ENCODE data around the gene SFXN2. TPM values are rescaled to one million over a fixed set of nuclear protein-coding genes. Genes with fewer than 3 reads are reported as not detected.
"Not testable (repeated sequence)": the region's sequence is repeated elsewhere in the genome, so short reads cannot be mapped to it uniquely, and the experiment has no call there.

SFXN2 gene
- 4.2 TPM for total RNA-seq

DNA sequence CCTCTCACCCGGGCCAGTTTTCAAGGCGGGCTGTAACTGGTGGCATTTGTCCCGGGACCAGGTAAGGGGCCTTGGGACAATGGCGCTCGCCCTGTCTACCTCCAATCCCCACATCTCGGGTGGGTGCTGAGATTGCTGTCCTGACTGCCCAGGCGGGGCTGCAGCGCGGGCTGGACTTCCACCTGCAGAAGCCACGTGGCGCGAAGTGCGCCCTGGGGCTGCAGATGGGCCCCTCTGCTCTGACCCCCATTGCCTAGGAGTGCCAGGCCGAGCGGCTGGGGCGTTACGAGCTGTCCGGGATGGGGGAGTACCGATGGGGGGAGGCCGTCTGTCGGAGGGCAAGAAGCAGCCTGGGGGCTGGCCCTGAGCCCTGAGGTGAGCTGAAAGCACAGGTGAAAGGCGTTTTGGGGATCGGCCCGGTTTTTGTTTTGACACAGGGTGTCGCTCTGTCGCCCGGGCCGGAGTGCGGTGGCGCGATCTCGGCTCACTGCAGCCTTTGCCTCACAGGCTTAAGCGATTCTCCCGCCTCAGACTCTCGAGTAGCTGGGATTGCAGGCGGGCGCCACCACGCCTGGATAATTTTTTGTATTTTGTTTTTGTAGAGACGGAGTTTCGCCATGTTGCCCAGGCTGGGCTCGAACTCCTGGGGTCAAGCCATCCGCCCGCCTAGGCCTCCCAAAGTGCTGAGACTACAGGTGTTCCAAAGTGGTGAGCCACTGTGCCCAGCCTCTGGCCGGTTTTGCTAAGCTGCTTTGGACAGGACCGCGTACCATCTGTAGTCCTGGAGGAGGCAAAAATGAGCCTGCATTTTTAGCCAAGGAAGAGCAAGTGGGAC lies at the start of gene SFXN2:
TSS of gene SFXN2 (plus strand) at position 16 of the 835 bp plus-strand sequence. CDS start 12,001 bp downstream, outside the sequence.
- H3K36me3 ChIP-seq (ENCODE audit: control insufficient read depth in 3 of 3, insufficient read depth in 3 of 3, low read length in 3 of 3), result peaks cover 0 to 2% (median 0%) of the 10 kb centered on the region in 3 donors
- H3K9ac ChIP-seq (ENCODE audit: low read depth in 1 of 3, low read length in 3 of 3), result peak within 1 kb of the TSS; percentile 66 to 90 (median 77)
- H3K9me3 ChIP-seq (ENCODE audit: control insufficient read depth in 3 of 3, low read length in 3 of 3), result no peaks in the 10 kb centered on the region
- H3K27me3 ChIP-seq (ENCODE audit: control insufficient read depth in 3 of 3, insufficient read depth in 3 of 3, low read length in 3 of 3), result no peaks in the 10 kb centered on the region
- H3K27ac ChIP-seq (ENCODE audit: low read depth, low read length), result peak within 1 kb of the TSS; percentile 71
- peaks cover 20 to 34% (median 29%) of the 10 kb centered on the region in 3 donors for H3K4me1 ChIP-seq (ENCODE audit: control insufficient read depth in 3 of 3, insufficient read depth in 3 of 3, low read length in 3 of 3)
- peak within 1 kb of the TSS; percentile 88 to 92 (median 92) for H3K4me3 ChIP-seq (ENCODE audit: low read length in 3 of 3)

DNA sequence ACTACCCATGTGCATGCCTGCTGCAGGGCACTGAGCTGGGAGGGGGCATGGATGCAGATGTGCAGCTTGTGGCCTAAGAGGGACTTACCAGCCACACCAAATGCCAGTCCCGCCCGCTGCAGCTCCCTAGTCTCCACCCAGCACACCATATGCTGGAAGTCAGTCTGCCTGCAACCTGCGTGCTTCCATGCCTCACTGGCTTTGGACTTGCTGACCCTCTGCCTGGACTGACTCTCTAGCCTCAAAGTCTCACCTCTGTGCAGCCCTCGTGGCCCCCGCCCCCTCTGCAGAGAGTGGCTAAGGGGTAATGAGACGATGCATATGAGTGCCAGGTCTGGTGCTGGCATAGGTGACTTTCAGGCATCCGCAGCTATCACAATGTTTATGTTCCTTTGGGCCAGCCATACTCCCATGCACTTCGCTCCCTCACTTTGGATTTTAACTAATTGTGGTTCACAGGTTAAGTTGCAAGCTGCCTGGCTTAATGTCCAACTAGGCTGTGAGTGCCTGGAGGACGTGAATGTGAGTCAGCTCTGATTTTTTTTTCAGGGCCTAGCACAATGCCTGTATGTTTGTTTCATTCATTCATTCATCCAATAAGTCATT lies 48.4 kb upstream of the SFXN2 start:
- H3K36me3 ChIP-seq (ENCODE audit: control insufficient read depth in 3 of 3, insufficient read depth in 3 of 3, low read length in 3 of 3), result no peaks in the 10 kb centered on the region
- no peak overlapping the region for H3K27ac ChIP-seq (ENCODE audit: low read depth, low read length)
- H3K4me1 ChIP-seq (ENCODE audit: control insufficient read depth in 3 of 3, insufficient read depth in 3 of 3, low read length in 3 of 3), result peaks cover 14 to 30% (median 27%) of the 10 kb centered on the region in 3 donors
- H3K4me3 ChIP-seq (ENCODE audit: low read length in 3 of 3), result no peak overlapping the region
- no peaks in the 10 kb centered on the region for H3K27me3 ChIP-seq (ENCODE audit: control insufficient read depth in 3 of 3, insufficient read depth in 3 of 3, low read length in 3 of 3)
- no peaks in the 10 kb centered on the region for H3K9me3 ChIP-seq (ENCODE audit: control insufficient read depth in 3 of 3, low read length in 3 of 3)
- H3K9ac ChIP-seq (ENCODE audit: low read depth in 1 of 3, low read length in 3 of 3), result peak overlapping the region in 1 of 3 donors; percentile 20

DNA sequence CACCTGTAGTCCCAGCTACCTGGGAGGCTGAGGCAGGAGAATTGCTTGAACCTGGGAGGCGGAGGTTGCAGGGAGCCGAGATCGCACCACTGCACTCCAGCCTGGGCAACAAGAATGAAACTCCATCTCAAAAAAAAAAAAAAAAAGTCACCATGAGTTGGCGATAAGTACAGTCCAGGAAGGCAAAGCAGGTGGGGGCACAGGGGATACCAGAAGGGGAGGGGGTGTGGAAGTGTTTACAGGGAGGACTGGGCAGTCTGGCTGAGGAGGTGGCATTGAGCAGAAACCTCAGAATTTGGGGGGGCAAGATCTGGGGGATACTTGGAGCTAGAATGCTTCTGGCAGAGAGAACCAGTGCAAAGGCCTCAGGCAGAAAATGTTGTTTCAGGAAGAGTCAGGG lies 47.0 kb upstream of the SFXN2 start:
- not testable (repeated sequence) for H3K36me3 ChIP-seq (ENCODE audit: control insufficient read depth in 3 of 3, insufficient read depth in 3 of 3, low read length in 3 of 3); H3K4me3 ChIP-seq (ENCODE audit: low read length in 3 of 3); H3K27ac ChIP-seq (ENCODE audit: low read depth, low read length); H3K27me3 ChIP-seq (ENCODE audit: control insufficient read depth in 3 of 3, insufficient read depth in 3 of 3, low read length in 3 of 3); H3K9ac ChIP-seq (ENCODE audit: low read depth in 1 of 3, low read length in 3 of 3); H3K9me3 ChIP-seq (ENCODE audit: control insufficient read depth in 3 of 3, low read length in 3 of 3)
- H3K4me1 ChIP-seq (ENCODE audit: control insufficient read depth in 3 of 3, insufficient read depth in 3 of 3, low read length in 3 of 3), result peaks cover 10 to 22% (median 20%) of the 10 kb centered on the region in 3 donors

- Histone ChIP-seq H3K27me3 (ENCODE audit: control insufficient read depth in 3 of 3, insufficient read depth in 3 of 3, low read length in 3 of 3) (no peaks in the 10 kb centered on the region), H3K9ac (ENCODE audit: low read depth in 1 of 3, low read length in 3 of 3) (peak overlapping the region in 1 of 3 donors; percentile 54), H3K9me3 (ENCODE audit: control insufficient read depth in 3 of 3, low read length in 3 of 3) (no peaks in the 10 kb centered on the region), H3K27ac (ENCODE audit: low read depth, low read length) (peak overlapping the region; percentile 62), H3K36me3 (ENCODE audit: control insufficient read depth in 3 of 3, insufficient read depth in 3 of 3, low read length in 3 of 3) (no peaks in the 10 kb centered on the region), H3K4me3 (ENCODE audit: low read length in 3 of 3) (no peak overlapping the region), H3K4me1 (ENCODE audit: control insufficient read depth in 3 of 3, insufficient read depth in 3 of 3, low read length in 3 of 3) (peaks cover 17 to 31% (median 24%) of the 10 kb centered on the region in 3 donors)
These were observed 45.9 kb upstream of the SFXN2 start for GRCh38 chr10:102668326-102669107.

- Histone ChIP-seq H3K4me1 (ENCODE audit: control insufficient read depth in 3 of 3, insufficient read depth in 3 of 3, low read length in 3 of 3) (peaks cover 25 to 38% (median 31%) of the 10 kb centered on the region in 3 donors), H3K36me3 (ENCODE audit: control insufficient read depth in 3 of 3, insufficient read depth in 3 of 3, low read length in 3 of 3) (no peaks in the 10 kb centered on the region), H3K27me3 (ENCODE audit: control insufficient read depth in 3 of 3, insufficient read depth in 3 of 3, low read length in 3 of 3) (no peaks in the 10 kb centered on the region), H3K9me3 (ENCODE audit: control insufficient read depth in 3 of 3, low read length in 3 of 3) (no peaks in the 10 kb centered on the region), H3K9ac (ENCODE audit: low read depth in 1 of 3, low read length in 3 of 3) (peak overlapping the region; percentile 40 to 57 (median 54)), H3K27ac (ENCODE audit: low read depth, low read length) (peak overlapping the region; percentile 62), H3K4me3 (ENCODE audit: low read length in 3 of 3) (no peak overlapping the region)
These were observed 45.0 kb upstream of the SFXN2 start for GRCh38 chr10:102669206-102670064.

DNA sequence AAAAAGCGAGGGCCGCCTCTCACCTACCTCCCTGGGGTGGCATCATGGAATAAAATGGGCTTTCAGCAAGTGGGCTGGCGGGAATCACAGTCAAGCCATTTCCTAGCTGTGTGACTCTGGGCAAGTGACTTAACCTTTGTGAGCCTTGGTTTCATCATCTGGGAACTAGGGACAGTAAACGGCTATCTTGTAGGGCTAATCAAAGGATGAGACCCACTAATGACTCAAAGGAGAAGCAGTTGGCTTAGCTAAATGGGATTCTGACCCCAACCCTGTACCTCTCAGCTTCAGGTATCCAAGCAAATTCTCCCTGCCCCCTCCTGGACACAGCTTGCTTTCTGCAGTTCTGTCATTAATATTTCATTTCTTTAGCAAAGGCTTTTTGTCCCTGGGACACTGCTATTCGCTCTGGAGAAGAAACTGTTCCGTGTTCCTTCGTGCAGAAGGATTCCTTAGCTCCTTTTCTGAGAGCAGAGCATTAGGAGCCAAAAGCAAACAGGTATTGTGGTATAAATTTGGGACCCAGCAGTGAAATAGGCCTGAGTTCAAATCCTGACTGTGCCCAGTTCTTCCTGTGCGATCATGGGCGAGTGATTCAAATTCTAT lies 44.3 kb upstream of the SFXN2 start:
- Histone ChIP-seq H3K27ac (ENCODE audit: low read depth, low read length) (peak overlapping the region; percentile 62), H3K9me3 (ENCODE audit: control insufficient read depth in 3 of 3, low read length in 3 of 3) (no peaks in the 10 kb centered on the region), H3K36me3 (ENCODE audit: control insufficient read depth in 3 of 3, insufficient read depth in 3 of 3, low read length in 3 of 3) (no peaks in the 10 kb centered on the region), H3K9ac (ENCODE audit: low read depth in 1 of 3, low read length in 3 of 3) (peak overlapping the region in 1 of 3 donors; percentile 54), H3K4me1 (ENCODE audit: control insufficient read depth in 3 of 3, insufficient read depth in 3 of 3, low read length in 3 of 3) (peaks cover 32 to 41% (median 33%) of the 10 kb centered on the region in 3 donors), H3K27me3 (ENCODE audit: control insufficient read depth in 3 of 3, insufficient read depth in 3 of 3, low read length in 3 of 3) (no peaks in the 10 kb centered on the region), H3K4me3 (ENCODE audit: low read length in 3 of 3) (no peak overlapping the region)

GRCh38 chr10:102670871-102671434 lies 43.5 kb upstream of the SFXN2 start:
- H3K9ac ChIP-seq (ENCODE audit: low read depth in 1 of 3, low read length in 3 of 3), result no peak overlapping the region
- no peak overlapping the region for H3K27ac ChIP-seq (ENCODE audit: low read depth, low read length)
- H3K4me1 ChIP-seq (ENCODE audit: control insufficient read depth in 3 of 3, insufficient read depth in 3 of 3, low read length in 3 of 3), result peaks cover 40 to 45% (median 40%) of the 10 kb centered on the region in 3 donors

DNA sequence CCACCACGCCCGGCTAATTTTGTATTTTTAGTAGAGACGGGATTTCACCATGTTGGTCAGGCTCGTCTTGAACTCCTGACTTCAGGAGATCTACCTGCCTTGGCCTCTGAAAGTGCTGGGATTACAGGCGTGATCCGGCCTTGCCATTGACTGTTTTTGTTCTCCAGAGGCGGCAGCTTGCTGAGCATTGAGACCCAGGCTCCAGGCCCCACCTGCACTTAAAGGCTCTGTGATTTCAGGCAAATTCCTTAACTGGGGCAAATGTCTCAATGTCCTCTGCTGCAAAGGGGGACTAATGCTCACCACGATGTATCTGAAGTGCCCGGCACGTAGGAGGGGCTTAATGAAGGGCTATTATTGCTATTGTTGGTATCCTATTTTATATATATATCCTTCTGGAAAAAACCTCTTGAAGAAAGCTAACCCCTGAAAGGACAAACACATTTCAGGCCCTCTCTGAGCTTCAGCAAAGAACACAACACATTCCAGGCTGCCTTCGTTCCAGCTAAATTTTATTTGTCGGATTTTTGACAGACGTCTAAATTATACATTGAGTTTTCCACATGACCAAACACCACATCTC lies 41.1 kb upstream of the SFXN2 start:
- Histone ChIP-seq H3K36me3 (ENCODE audit: control insufficient read depth in 3 of 3, insufficient read depth in 3 of 3, low read length in 3 of 3) (no peaks in the 10 kb centered on the region), H3K4me1 (ENCODE audit: control insufficient read depth in 3 of 3, insufficient read depth in 3 of 3, low read length in 3 of 3) (peaks cover 50 to 57% (median 55%) of the 10 kb centered on the region in 3 donors), H3K27ac (ENCODE audit: low read depth, low read length) (peak overlapping the region; percentile 72), H3K9ac (ENCODE audit: low read depth in 1 of 3, low read length in 3 of 3) (peak overlapping the region in 2 of 3 donors; percentile 16 to 47), H3K9me3 (ENCODE audit: control insufficient read depth in 3 of 3, low read length in 3 of 3) (no peaks in the 10 kb centered on the region), H3K27me3 (ENCODE audit: control insufficient read depth in 3 of 3, insufficient read depth in 3 of 3, low read length in 3 of 3) (no peaks in the 10 kb centered on the region), H3K4me3 (ENCODE audit: low read length in 3 of 3) (peak overlapping the region in 1 of 3 donors; percentile 57)

More at GRCh38 chr10:102670871-102671434, 43.5 kb upstream of the SFXN2 start:
- Histone ChIP-seq H3K4me3 (ENCODE audit: low read length in 3 of 3) (no peak overlapping the region), H3K36me3 (ENCODE audit: control insufficient read depth in 3 of 3, insufficient read depth in 3 of 3, low read length in 3 of 3) (no peaks in the 10 kb centered on the region), H3K9me3 (ENCODE audit: control insufficient read depth in 3 of 3, low read length in 3 of 3) (no peaks in the 10 kb centered on the region), H3K27me3 (ENCODE audit: control insufficient read depth in 3 of 3, insufficient read depth in 3 of 3, low read length in 3 of 3) (no peaks in the 10 kb centered on the region)
